HFF-Myc (cell line): ENCODE results near the gene CREB1.

Source experiments
- DNase-seq: peaks from one replicate; pipeline ENCODE4 v3.0.0-alpha.2; 2011; ENCODE audit warnings: low read depth; ENCODE audit errors: extremely low read depth
- H3K4me3 ChIP-seq: replicated peaks from 2 replicates; pipeline ENCODE4 v1.5.1; 2011; ENCODE audit warnings: low read depth, mild to moderate bottlenecking, control low read depth, low read length
- CTCF ChIP-seq: IDR thresholded peaks from 2 replicates; pipeline ENCODE4 v1.5.1; 2012; ENCODE audit warnings: mild to moderate bottlenecking, low read depth, low read length, control low read depth; ENCODE audit errors: missing control alignments

Gene CREB1

GRCh38 chr2:207616185-207616584, 86.4 kb downstream of the CREB1 start:
- no peak for DNase-seq
- TF ChIP-seq CTCF = no peak
- no peak overlapping the region for H3K4me3 ChIP-seq

- TF ChIP-seq CTCF = no peak
- peak; percentile 93 for DNase-seq
- peak overlapping the region; percentile 6 for H3K4me3 ChIP-seq
Observed at GRCh38 chr2:207617011-207617671, 87.4 kb downstream of the CREB1 start.

DNA sequence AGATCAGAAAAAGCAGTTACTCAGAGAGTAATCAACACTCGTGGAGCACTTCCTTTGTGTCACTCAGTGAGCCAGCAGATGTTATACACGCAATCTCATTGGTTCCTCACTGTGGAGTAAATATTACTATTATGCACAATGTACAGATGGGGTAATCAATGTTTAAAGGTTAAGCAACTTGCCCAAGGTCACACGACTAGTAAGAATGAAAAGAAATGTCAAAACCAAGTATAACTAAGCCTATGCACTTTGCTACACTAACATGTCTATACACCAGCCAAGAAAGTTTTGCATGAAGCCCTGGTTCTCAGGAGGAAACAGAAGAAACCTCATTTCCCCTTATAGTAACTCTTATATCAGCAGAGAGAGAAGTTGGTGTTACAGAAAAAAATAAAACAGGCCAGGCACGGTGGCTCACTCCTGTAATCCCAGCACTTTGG, 90.0 kb downstream of the CREB1 start:
- H3K4me3 ChIP-seq = no peak overlapping the region
- no peak for TF ChIP-seq CTCF
- no peak for DNase-seq

DNA sequence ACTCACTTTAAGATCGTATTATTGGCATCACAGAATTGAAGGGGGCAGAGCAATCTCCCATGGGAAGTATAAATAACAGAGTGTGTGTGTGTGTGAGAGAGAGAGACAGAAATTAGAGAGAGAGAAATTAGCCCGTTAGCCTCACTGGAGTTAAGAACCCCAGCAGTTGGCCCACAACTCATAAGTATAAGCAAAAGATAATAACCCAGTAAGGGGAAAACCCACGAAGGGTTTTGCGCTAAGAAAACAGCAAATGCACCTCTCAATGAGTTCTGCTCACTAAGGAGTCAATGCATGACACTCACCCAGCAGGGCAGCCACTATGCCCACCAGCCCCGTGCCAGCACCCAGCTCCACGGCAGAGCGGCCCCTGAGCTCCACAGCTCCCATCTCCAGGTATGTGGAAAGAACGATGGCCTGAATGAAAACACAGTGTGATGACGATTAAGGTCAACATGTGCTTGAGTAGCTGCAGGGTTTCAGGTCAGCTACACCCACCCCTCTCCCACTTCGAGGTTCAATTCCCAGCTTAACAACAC, 91.8 kb downstream of the CREB1 start:
- no peak for DNase-seq
- no peak overlapping the region for H3K4me3 ChIP-seq
- TF ChIP-seq CTCF = no peak

DNA sequence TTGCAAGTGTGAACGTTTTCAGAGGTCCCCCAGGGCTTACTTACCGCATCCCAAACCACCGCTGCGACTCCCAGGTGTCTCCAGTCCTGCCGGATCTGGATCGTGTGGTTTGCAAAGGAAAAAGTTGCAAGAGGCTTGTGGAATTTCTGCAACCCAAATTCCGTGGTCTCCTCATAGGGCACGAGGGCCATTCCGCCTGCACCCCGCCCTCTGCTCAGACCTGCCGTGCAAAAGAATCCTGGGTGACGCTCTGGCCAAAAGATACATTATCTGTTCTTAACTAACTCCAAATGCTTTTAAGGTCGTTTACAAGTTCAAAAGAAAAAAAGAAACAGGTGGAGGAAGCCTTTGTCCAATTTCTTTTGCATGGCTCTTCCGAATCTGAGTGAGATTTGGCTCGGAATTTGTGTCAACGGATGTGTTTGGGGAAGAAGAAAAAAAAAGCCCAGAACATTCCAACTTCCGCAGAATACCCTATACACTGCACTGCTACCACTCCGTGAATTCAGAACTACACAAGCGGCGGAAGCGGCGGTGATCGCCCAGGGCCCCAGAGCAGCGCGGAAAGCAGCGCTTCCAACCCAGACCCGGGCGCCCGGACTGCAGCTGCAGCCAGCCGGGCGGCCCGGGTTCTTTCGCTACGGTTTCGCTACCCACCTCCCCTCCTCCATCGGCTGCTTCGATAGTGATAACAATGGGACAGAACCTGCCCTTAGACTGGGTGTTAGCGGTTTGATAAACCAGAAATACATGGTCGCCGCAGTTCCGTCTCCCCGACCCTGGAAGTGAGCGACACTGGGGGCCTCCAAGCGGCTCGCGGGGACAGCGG, 94.6 kb downstream of the CREB1 start:
- DNase-seq = no peak
- no peak for TF ChIP-seq CTCF
- H3K4me3 ChIP-seq = peak overlapping the region; percentile 77

- DNase-seq = no peak
- peak; percentile 28 for TF ChIP-seq CTCF
- peak within 1 kb of the TSS; percentile 77 for H3K4me3 ChIP-seq
Observed at GRCh38 chr2:207625014-207625907, 95.5 kb downstream of the CREB1 start, which contains the start of gene METTL21A. METTL21A (minus strand) TSS chr2:207625394; CDS start chr2:207624375, 1,019 bp downstream.
